ENCODE results near the gene SLC16A7. TPM values are rescaled to one million over a fixed set of nuclear protein-coding genes. Genes with fewer than 3 reads are reported as not detected.

The SLC16A7 gene
- total and polyA plus RNA-seq, 2 experiments from 2014 or later, result 15.7 to 49.0 TPM

GRCh38 chr12:59736359-59736758 lies 140.5 kb downstream of the SLC16A7 start:
- H3K9ac ChIP-seq, result 0 out of 2 replicates have a peak overlapping the region, but pooled peaks have one; percentile 9
- DNase-seq, result peak; percentile 22
- H4K20me1 ChIP-seq (ENCODE audit: insufficient read depth), result no peaks in the 10 kb centered on the region
- H3F3A ChIP-seq (ENCODE audit: insufficient read depth), result peaks cover 36% of the 10 kb centered on the region
- peak overlapping the region; percentile 84 for H3K4me2 ChIP-seq (ENCODE audit: unreplicated experiment)
- no peaks in the 10 kb centered on the region for H3K27me3 ChIP-seq (replicated peaks; ENCODE audit: insufficient read depth)
- no peak for TF ChIP-seq EZH2 (IDR thresholded peaks at IDR 0.05; ENCODE audit: insufficient read depth, poor library complexity, severe bottlenecking)
- no peak for TF ChIP-seq EZH2phosphoT487 (IDR thresholded peaks at IDR 0.05; ENCODE audit: insufficient read depth, low read depth)
- H3K9me3 ChIP-seq (ENCODE audit: low read depth), result no peaks in the 10 kb centered on the region
- H3K27ac ChIP-seq, result peak overlapping the region; percentile 57
- in situ Hi-C loops (cut with MboI), result no loop called here
- no peaks in the 10 kb centered on the region for H3K9me2 ChIP-seq (ENCODE audit: insufficient read depth)
- WGBS, 2 experiments (ENCODE audit: low coverage in 1 of 2, low lambda C conversion rate in 2 of 2, missing lambda C conversion rate in 2 of 2), result 11 to 38% methylated on average over 1 of the region's 1 CpG
- H3K4me3 ChIP-seq, result peak overlapping the region; percentile 69
- H3K79me2 ChIP-seq (ENCODE audit: insufficient read depth), result no peaks in the 10 kb centered on the region
- peaks cover 31% of the 10 kb centered on the region for H3K4me1 ChIP-seq (ENCODE audit: insufficient read depth)
- 0 out of 2 replicates have a peak overlapping the region, but pooled peaks have one; percentile 4 for H2AFZ ChIP-seq
- H3K36me3 ChIP-seq (ENCODE audit: low read depth), result no peaks in the 10 kb centered on the region

- Histone ChIP-seq H3K9ac (peak overlapping the region; percentile 55; the same call in 1 of the 2 replicates), H3K36me3 (ENCODE audit: low read depth) (no peaks in the 10 kb centered on the region), H2AFZ (no peak overlapping the region), H3K4me3 (peak overlapping the region; percentile 69), H3K27me3 (replicated peaks; ENCODE audit: insufficient read depth) (no peaks in the 10 kb centered on the region), H3K79me2 (ENCODE audit: insufficient read depth) (no peaks in the 10 kb centered on the region), H3K27ac (peak overlapping the region; percentile 57), H3K4me1 (ENCODE audit: insufficient read depth) (peaks cover 31% of the 10 kb centered on the region), H3F3A (ENCODE audit: insufficient read depth) (peaks cover 36% of the 10 kb centered on the region), H3K9me3 (ENCODE audit: low read depth) (no peaks in the 10 kb centered on the region), H4K20me1 (ENCODE audit: insufficient read depth) (no peaks in the 10 kb centered on the region), H3K9me2 (ENCODE audit: insufficient read depth) (no peaks in the 10 kb centered on the region), H3K4me2 (ENCODE audit: unreplicated experiment) (peak overlapping the region; percentile 84)
- DNase-seq, result peak; percentile 90
- TF ChIP-seq EZH2phosphoT487 (IDR thresholded peaks at IDR 0.05; ENCODE audit: insufficient read depth, low read depth) (no peak), EZH2 (IDR thresholded peaks at IDR 0.05; ENCODE audit: insufficient read depth, poor library complexity, severe bottlenecking) (no peak)
- in situ Hi-C loops (cut with MboI), result no loop called here
- 0% methylated on average over 1 of the region's 1 CpG for WGBS, 2 experiments (ENCODE audit: low coverage in 1 of 2, low lambda C conversion rate in 2 of 2, missing lambda C conversion rate in 2 of 2)
These were observed 141.0 kb downstream of the SLC16A7 start for GRCh38 chr12:59736786-59737185.

GRCh38 chr12:59737725-59738463 lies 142.1 kb downstream of the SLC16A7 start:
- peak; percentile 65 for DNase-seq
- 17 to 23% methylated on average over 3 of the region's 3 CpGs for WGBS, 2 experiments (ENCODE audit: low coverage in 1 of 2, low lambda C conversion rate in 2 of 2, missing lambda C conversion rate in 2 of 2)

GRCh38 chr12:59742841-59743240 lies 147.0 kb downstream of the SLC16A7 start:
- 0 to 2% methylated on average over 1 of the region's 1 CpG for WGBS, 2 experiments (ENCODE audit: low coverage in 1 of 2, low lambda C conversion rate in 2 of 2, missing lambda C conversion rate in 2 of 2)
- Histone ChIP-seq H3K4me2 (ENCODE audit: unreplicated experiment) (peak overlapping the region; percentile 38), H3K9me2 (ENCODE audit: insufficient read depth) (no peaks in the 10 kb centered on the region), H3K79me2 (ENCODE audit: insufficient read depth) (no peaks in the 10 kb centered on the region), H3K4me1 (ENCODE audit: insufficient read depth) (peaks cover 26% of the 10 kb centered on the region), H4K20me1 (ENCODE audit: insufficient read depth) (no peaks in the 10 kb centered on the region), H3F3A (ENCODE audit: insufficient read depth) (peaks cover 8% of the 10 kb centered on the region), H3K4me3 (0 out of 2 replicates have a peak overlapping the region, but pooled peaks have one; percentile 17), H2AFZ (no peak overlapping the region), H3K9me3 (ENCODE audit: low read depth) (no peaks in the 10 kb centered on the region), H3K27me3 (replicated peaks; ENCODE audit: insufficient read depth) (no peaks in the 10 kb centered on the region), H3K9ac (peak overlapping the region; percentile 1; the same call in 1 of the 2 replicates), H3K36me3 (ENCODE audit: low read depth) (no peaks in the 10 kb centered on the region), H3K27ac (no peak overlapping the region)
- TF ChIP-seq EZH2phosphoT487 (IDR thresholded peaks at IDR 0.05; ENCODE audit: insufficient read depth, low read depth), result no peak
- TF ChIP-seq EZH2 (IDR thresholded peaks at IDR 0.05; ENCODE audit: insufficient read depth, poor library complexity, severe bottlenecking), result no peak
- DNase-seq, result peak; percentile 73
- in situ Hi-C loops (cut with MboI), result no loop called here

More at GRCh38 chr12:59737725-59738463, 142.1 kb downstream of the SLC16A7 start:
- H3K4me1 ChIP-seq (ENCODE audit: insufficient read depth), result peaks cover 38% of the 10 kb centered on the region
- no peaks in the 10 kb centered on the region for H4K20me1 ChIP-seq (ENCODE audit: insufficient read depth)
- no peaks in the 10 kb centered on the region for H3K79me2 ChIP-seq (ENCODE audit: insufficient read depth)
- peak overlapping the region; percentile 55 for H3K9ac ChIP-seq
- in situ Hi-C loops (cut with MboI), result no loop called here
- H2AFZ ChIP-seq, result peak overlapping the region; percentile 66
- TF ChIP-seq EZH2phosphoT487 (IDR thresholded peaks at IDR 0.05; ENCODE audit: insufficient read depth, low read depth), result no peak
- TF ChIP-seq EZH2 (IDR thresholded peaks at IDR 0.05; ENCODE audit: insufficient read depth, poor library complexity, severe bottlenecking), result no peak
- no peaks in the 10 kb centered on the region for H3K36me3 ChIP-seq (ENCODE audit: low read depth)
- peak overlapping the region; percentile 84 for H3K4me2 ChIP-seq (ENCODE audit: unreplicated experiment)
- H3K4me3 ChIP-seq, result peak overlapping the region; percentile 69
- no peaks in the 10 kb centered on the region for H3K27me3 ChIP-seq (replicated peaks; ENCODE audit: insufficient read depth)
- peak overlapping the region; percentile 57 for H3K27ac ChIP-seq
- no peaks in the 10 kb centered on the region for H3K9me2 ChIP-seq (ENCODE audit: insufficient read depth)
- H3F3A ChIP-seq (ENCODE audit: insufficient read depth), result peaks cover 36% of the 10 kb centered on the region
- H3K9me3 ChIP-seq (ENCODE audit: low read depth), result no peaks in the 10 kb centered on the region
